SU-DHL-6 (cell line): ENCODE measurements around the gene DST.

Experiments
- EZH2phosphoT487 ChIP-seq: fragments of 200-600 bp; sonication (generic), shearing (Covaris generic); conservative IDR thresholded peaks from 2 replicates; pipeline ENCODE4 v1.6.1; 2018; ENCODE audit warnings: mild to moderate bottlenecking, antibody characterized with exemption, low read length, moderate library complexity, mixed read lengths
- TF ChIP-seq, protein P1 (sequence below): fragments of 200-600 bp; sonication (generic); IDR thresholded peaks from one replicate; pipeline ENCODE4 v1.5.1; 2017; ENCODE audit warnings: antibody characterized with exemption, mild to moderate bottlenecking, low read length, moderate library complexity; ENCODE audit not compliant: insufficient read depth, poor library complexity, severe bottlenecking

DNA sequence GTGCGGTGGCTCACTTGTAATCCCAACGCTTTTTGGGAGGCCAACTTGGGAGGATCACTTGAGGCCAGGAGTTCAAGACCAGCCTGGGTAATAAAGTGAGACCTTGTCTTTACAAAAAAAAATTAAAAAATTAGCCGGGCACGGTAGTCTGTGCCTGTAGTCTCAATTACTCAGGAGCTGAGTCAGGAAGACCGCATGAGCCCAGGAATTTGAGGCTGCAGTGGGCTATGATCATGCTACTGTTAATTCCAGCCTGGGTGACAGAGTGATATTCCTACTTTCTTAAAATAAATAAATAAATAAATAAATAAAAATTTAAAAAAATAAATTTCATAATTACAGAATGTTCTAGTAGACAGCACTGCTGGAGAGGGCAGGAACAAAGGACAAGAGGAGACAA, 62.4 kb downstream of the DST start:
- TF ChIP-seq, protein P1, sequence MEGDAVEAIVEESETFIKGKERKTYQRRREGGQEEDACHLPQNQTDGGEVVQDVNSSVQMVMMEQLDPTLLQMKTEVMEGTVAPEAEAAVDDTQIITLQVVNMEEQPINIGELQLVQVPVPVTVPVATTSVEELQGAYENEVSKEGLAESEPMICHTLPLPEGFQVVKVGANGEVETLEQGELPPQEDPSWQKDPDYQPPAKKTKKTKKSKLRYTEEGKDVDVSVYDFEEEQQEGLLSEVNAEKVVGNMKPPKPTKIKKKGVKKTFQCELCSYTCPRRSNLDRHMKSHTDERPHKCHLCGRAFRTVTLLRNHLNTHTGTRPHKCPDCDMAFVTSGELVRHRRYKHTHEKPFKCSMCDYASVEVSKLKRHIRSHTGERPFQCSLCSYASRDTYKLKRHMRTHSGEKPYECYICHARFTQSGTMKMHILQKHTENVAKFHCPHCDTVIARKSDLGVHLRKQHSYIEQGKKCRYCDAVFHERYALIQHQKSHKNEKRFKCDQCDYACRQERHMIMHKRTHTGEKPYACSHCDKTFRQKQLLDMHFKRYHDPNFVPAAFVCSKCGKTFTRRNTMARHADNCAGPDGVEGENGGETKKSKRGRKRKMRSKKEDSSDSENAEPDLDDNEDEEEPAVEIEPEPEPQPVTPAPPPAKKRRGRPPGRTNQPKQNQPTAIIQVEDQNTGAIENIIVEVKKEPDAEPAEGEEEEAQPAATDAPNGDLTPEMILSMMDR: no peak
- TF ChIP-seq EZH2phosphoT487: no peak
